Left ventricle myocardium superior (tissue), 1 donor: ENCODE data around the gene SKIC8. TPM values are rescaled to one million over a fixed set of nuclear protein-coding genes. Genes with fewer than 3 reads are reported as not detected.

ENCODE experiments used
- ATAC-seq: fragments of 200-7000 bp; cut with Tn5 transposase; one replicate; pipeline ENCODE4 v1.9.1; 2020; ENCODE audit warnings: mild to moderate bottlenecking, moderate library complexity
- DNase-seq: peaks from one replicate; pipeline ENCODE4 v3.0.0-alpha.2; 2020
- intact Hi-C: fragments of 100-400 bp; cut with micrococcal nuclease; formaldehyde crosslinking; loops from one replicate; pipeline ENCODE4 v1.11.0; 2022
- total RNA-seq: library from RNA; stranded (reverse); fragmentation: NEBNext Ultra II Directional; extraction: Animal tissue kit (Norgen Biotek cat#: 25700); gene quantifications from one replicate; pipeline ENCODE4 v1.2.1, GENCODE V29; 2021
- donor health status: DM: no; HTN: yes; CAD: no; lungs with severe emphysema.

The SKIC8 gene
- total RNA-seq, 1 donor from 2014 or later, result 27.5 TPM

DNA sequence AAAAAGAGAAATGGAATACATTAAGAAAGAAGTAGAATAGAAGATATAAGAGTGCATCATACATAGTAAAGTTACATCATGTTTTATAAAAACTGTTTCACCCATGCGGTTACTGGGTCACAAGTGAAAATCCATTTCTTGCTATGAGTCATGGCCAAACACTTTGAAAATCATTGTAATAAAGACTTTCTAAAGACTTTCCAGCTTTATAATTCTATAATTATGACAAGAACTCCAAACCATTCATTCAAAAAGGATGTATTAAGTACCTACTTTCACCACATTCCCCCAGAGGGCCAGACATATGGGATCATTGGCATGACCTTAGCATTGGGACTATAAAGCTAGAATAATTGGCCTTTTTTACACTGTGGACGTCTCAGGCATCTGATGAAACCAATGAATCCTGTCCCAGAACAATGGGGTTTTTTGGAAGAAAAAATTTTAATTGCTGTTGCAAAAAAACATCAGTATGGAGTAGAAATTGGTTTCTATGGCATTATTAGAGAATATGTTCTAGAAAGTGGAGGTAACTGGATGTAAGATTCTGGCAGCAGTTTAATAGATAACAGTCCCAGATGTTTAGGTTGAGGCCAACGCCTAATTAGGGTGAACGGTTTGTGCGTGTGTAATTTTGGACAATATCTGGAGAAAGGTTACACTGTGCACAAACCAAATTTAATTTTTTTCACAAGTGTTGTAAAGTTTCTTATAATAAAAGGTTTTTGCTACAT lies 3.3 kb upstream of the SKIC8 start:
- DNase-seq (no peak), ATAC-seq (no peak)
- intact Hi-C loops, result no loop called here

DNA sequence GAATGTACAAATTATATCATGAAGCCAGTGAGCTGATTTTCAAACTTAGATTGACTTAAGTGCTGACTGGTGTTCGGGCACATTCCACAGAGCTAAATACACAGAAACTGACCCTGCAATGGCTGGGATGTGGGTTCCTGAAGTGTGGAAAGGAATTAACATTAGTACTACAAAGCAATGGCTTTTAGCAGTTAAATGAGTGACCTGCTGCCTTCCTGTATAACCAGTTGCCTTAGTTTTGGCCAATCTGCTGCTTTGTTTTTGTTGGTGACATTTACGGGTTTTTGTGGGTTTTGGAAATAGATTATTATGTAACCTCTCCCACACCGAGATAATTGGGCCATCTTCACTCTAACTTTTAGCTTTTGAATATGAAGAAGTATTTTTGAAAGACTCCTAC lies 2.4 kb upstream of the SKIC8 start:
- intact Hi-C loops, result no loop called here
- ATAC-seq, result no peak
- DNase-seq, result no peak

DNA sequence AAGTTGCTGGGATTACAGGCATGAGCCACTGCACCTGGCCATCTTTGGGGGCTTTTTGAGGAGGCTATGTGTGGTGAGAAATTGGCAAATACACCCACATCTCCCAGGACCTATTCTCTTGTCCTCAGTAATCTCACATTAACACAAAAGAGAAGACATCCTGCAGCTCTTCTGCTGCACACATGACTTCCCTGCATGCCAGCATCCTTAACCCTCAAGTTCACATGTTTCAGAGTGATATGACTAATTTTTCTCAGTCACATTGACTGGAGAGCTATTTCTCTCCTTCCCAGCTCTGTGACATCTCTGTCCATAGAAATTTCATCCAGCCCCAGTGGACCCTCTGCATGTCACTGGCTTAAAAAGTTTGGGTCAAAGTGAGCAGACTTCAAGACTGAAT lies 1.9 kb upstream of the SKIC8 start:
- DNase-seq (no peak), ATAC-seq (no peak)
- intact Hi-C loops, result no loop called here

DNA sequence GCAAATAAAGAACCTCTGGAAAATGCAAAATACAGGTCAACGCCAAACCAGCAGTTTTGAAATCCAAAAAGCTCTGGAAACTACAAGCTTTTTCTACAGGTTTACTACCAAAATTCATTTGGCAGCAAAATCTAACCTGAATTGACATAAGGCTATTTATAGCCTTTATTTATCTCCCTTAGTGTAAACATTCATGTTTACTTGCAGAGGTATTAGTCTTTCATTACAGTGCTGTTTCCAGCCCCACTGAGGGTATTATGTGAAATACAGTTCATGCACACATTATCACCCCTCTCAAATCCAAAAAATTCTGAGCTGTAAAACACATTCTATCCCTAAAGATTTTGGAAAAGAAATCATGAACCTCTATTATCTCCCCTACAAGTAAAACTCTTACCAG lies 7.2 kb downstream of the SKIC8 start:
- intact Hi-C loops, result no loop called here
- DNase-seq (no peak), ATAC-seq (no peak)

DNA sequence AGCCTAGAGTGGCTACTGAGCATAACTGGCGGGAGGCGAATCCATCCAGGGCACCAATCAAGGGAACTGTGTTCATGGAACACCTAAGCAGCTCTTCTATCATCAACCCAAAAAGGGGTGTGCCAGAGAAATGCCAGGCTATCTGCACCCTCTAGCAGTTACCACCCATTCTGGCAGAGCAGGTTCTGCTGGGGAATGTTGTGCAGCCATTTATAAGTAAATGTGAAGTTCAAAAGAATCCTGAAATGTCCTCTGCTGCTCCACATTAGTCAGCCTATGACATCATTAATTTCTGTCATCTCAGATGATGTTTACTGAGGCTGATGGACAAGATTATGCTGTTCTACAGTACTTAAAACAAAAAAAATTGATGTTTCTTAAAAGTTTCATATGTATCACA lies 7.7 kb downstream of the SKIC8 start:
- no peak for DNase-seq
- intact Hi-C loops, result no loop called here
- ATAC-seq, result peak; percentile 67

DNA sequence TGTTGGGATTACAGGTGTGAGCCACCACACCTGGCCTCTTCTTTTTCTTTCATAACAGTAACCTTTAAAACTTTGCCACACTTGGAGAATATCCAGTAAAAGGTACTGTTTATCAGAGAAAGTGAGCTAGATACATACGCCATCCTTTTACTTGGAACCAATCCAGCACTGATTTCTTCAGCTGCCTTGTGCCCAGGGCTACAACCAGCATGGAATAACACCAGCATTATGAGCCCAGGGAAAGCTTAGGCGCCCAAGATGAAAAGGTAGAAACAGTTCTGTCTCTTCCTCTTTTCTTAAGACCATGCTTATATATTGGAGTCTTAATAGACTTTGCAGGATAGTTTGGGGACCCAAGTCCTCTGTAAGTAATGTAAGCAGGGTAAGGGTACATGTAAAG lies 8.4 kb downstream of the SKIC8 start:
- intact Hi-C loops, result no loop called here
- ATAC-seq, result no peak

DNA sequence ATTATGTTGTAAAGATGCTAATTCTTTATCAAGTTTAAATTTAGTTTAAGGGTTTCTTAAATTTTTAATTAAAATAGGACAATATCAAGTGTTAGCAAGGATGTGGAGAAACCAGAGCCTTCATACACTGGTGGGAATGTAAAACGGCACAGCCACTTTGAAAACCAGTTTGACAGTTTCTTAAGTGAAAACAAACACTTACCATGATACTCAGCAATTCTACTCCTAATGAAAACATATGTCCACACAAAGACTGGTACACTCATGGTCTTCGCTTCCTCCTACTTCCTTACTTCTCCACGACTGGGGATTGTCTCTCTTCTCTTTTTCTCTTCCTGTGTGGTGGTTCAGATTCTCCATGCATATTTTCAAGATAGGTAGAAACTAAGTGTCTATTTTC lies 9.2 kb downstream of the SKIC8 start:
- intact Hi-C loops, result no loop called here
- no peak for DNase-seq
- ATAC-seq, result no peak

More for the DNA sequence above, 8.4 kb downstream of the SKIC8 start:
- DNase-seq, result no peak

DNA sequence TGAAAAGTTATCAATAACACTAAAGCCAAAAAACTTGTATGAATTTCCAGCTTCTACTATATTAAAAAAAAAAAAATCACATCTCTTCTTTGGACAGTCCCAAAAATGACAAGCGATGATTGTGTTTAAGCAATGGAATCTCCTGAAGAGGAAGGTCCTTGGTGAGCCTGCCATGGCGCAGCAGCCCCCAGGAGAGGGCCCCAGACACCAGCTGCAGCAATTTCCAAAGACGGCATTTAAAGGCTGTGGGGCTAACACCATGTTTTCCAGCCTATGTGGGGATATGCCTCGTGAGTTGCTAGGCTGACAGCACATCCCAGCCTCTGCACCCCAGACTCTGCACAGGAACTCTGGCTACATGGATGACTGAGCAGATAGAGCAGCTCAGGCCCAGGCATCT lies 14.7 kb downstream of the SKIC8 start:
- no peak for DNase-seq
- no peak for ATAC-seq
- intact Hi-C loops, result no loop called here

DNA sequence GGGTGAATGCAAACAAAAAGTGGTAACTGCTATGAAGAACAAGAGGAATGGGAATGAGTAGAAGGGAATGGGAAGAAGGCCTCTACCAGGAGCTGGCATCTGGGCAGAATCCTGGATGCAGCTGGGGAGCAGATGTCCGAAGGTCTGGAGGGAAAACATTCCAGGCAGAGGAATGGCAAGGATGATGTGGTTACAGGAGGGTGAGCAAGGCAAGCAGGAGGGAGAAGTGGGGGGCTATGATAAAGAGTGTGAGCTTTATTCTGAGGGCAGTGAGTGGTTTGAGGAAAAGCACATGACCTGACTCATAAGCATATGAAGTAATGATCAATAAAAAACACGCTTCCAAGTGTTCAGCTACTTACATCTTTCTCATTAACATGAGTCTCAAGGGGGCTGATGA lies 17.1 kb downstream of the SKIC8 start:
- intact Hi-C loops, result no loop called here
- DNase-seq (no peak), ATAC-seq (no peak)

DNA sequence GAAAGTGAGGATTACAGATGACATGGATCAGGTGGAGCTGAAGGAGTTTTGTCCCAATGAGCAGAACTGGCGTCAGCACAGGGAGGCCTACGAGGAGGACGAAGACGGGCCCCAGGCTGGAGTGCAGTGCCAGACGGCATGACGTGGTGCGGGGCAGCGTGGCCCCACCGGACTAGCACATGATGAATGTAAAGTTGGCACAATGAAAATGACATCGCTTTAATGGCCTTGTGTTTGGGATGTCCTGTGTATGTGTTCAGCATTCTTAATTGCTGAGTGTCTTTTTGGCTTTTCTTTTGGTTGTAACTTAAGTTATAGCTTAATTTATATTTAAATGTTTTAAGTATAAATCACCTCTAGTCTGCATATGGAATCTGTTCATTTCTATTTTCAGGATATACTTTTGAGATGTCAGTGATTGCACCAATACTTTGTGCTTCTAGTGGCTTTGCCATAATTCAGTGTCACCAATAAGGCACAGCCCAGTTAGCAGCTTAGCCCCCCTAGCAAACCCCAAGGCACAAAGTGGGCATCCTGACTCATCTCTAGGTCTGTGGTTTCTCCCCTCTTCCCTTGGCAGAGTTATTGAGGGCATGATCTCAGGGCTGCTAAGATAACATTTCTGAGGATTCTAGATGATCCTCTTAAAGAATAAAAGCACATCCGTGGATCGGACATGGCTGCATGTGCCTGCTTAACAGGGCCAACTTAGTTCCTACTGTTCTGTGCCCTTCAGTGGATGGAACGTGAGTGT lies 18.9 kb downstream of the SKIC8 start:
- intact Hi-C loops, result no loop called here

DNA sequence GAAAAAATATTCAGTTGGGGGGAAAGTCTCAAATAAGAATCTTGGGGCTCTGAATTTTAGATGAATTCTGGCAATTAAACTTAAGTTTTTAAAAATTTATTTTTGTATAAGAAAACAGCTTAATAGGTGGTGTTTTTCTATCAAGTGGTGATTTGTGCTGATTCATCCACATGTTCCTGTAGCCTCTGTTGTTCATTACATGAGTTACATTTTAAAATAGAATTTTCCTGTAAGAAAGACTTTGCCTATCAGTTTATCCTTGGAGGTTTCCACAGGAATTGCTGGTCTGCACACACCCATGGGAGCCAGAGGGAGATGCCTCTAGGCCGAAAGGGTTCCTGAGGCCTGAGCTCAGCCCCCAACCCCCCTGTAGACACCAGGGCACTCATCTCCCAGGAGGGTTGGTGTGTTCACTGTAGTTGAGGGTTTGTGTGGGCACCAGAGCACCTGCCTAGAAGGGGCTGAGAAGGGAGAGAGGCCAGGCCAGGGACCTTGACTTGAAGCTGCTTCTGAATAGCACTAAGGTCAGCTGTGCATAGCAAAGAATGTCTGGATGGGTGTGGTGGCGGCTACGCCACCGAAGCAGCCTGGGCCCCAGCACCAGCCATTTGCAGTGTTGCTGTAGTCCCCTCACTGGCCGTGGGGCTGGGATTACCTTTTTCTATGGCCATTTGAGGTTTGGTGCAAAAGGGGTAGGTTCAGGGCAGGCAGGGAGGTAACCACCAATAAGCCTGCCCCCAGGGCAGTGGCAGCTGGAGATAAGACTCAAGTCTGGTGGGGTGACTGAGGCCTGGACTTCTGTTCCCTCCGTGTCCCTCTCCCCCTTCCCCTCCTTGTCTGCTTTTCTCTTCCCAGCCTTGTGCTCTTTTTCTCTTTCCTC lies 23.1 kb downstream of the SKIC8 start:
- no peak for DNase-seq
- intact Hi-C loops, result no loop called here
- no peak for ATAC-seq

More for the DNA sequence above, 18.9 kb downstream of the SKIC8 start:
- ATAC-seq, result no peak
- no peak for DNase-seq

DNA sequence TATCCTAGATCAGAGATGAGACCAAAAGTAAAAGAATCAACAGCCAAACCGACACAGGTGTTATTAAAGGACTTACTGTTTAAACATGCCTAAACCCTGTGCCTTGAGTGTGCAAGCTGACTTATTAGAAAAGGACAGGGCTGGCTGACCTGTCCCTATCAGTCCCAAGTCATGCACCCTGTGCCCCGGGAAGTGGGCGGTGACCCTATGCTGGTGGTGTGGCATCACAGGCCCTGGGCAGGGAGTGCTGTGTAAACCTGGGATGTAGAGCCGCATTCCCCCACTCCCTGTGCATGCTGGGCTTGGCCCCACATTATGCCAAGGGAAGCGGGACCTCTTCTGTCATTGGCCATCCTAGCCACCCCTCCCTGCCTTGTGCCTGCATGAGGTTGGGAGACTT lies 24.4 kb downstream of the SKIC8 start:
- ATAC-seq (no peak), DNase-seq (no peak)
- intact Hi-C loops, result no loop called here

DNA sequence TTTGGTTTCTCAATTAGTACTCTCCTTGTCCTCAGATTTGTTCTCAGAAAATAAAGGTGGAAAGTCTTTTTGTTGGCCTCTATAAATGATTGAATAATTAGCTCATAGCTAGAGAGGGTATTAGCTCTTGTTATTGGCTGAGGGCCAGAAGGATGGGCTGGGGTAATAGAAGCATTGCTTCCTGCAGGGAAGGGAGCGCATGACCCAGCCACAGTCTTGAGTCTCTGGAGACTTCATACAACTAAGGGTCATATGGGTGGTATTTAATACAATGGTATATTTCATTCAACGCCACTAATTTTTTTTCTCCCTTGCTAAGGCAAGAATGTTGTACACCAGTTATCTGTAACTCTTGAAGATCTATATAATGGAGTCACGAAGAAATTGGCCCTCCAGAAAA lies 26.6 kb downstream of the SKIC8 start:
- ATAC-seq (no peak), DNase-seq (no peak)
- intact Hi-C loops, result no loop called here

DNA sequence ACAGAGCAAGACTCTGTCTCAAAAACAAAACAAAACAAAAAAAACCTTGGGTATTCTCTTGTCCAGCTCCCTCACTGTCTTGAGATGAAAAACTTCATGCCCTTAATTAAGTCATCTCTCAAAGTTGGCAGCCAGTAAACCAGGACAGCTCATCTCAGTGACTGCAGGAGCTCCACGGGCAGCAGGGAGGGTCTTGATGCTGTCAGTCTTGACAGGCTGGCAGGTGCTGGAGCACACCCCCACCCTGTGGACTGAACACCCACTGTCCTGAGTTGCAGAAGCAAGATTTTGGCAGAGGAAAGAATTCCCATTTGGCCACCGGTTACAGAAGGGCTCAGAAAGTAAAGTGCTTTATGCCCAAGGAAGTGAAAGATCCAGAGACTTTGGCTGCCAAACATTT lies 27.1 kb downstream of the SKIC8 start:
- ATAC-seq, result no peak
- intact Hi-C loops, result no loop called here
- no peak for DNase-seq

DNA sequence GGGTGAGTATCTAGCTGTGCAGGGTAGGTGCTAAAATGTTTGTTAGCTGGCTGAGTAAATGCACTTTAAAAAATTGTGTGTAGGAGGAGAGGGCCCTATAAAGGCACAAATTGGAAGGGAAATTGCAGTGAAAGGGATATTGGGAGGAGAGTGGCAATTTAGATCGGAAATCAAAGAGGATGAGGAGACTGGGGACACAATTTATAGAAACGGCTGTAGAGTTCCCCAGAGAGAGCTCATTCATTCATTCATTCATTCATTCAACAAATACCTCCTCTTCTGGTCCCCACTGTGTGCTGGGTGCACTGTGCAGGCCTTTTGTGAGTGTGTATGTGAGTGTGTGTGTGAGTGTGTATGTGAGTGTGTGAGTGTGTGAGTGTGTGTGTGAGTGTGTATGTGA lies 32.6 kb downstream of the SKIC8 start:
- no peak for ATAC-seq
- no peak for DNase-seq
- intact Hi-C loops, result no loop called here

DNA sequence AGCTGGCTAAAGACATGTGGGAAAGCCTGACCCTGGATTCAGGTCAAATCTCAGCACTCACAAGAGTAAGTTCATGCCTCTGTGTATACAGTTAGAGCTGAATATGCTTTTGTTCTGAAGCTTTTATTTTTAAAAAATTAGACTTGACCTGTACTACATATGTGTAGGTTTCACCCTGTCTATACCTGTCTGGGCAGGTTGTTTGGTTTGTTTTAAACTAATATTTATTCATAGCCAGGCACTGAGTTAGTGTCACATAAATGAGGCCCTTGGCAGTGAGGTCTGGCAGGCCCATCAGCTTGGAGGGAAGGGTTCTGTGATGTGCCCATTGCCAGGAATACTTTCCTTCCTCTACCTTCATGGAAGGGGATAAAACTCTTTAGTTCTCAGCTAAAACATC lies 33.2 kb downstream of the SKIC8 start:
- DNase-seq, result no peak
- peak; percentile 0 for ATAC-seq
- intact Hi-C loops, result no loop called here

DNA sequence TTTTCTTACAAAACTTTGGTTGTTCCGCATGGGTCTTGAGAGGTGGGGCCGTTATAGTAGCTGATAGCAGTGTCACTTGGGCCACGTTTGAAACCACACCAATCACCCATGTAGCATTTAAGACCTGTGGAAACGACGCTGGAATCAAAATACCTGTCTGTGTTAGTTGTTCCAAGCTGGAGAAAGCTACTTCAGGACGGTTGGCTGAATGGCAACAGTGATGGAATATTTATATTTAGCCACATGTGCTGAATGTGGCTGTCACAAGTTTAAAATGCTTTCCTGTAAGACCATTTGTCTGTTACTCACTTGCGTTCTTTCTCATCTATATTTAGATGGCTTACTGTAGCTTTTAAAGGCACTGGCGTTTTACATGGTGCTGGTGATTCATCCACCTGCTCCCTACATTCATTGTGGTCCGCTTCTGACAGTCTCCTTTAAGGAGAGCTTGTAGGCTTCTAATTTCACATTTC lies 33.6 kb downstream of the SKIC8 start:
- intact Hi-C loops, result no loop called here
- DNase-seq, result no peak

DNA sequence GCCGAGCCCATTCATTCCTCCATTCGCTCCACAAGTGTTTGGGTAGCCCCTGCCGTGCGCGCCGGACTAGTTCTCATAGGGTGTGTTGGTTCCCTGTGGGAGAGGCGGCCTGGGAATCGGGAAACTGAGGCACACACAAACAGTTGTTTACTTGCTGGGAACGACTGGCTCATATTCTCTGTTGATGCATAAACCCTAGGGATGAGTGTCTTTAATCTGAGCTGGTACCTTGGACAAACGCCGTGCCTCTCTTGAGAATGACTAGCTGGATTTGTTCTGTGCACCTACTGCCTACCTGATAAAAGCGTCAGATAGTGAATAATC lies 34.3 kb downstream of the SKIC8 start:
- DNase-seq (no peak), ATAC-seq (peak; percentile 1)
- intact Hi-C loops, result no loop called here

More for the DNA sequence above, 33.6 kb downstream of the SKIC8 start:
- peak; percentile 83 for ATAC-seq

DNA sequence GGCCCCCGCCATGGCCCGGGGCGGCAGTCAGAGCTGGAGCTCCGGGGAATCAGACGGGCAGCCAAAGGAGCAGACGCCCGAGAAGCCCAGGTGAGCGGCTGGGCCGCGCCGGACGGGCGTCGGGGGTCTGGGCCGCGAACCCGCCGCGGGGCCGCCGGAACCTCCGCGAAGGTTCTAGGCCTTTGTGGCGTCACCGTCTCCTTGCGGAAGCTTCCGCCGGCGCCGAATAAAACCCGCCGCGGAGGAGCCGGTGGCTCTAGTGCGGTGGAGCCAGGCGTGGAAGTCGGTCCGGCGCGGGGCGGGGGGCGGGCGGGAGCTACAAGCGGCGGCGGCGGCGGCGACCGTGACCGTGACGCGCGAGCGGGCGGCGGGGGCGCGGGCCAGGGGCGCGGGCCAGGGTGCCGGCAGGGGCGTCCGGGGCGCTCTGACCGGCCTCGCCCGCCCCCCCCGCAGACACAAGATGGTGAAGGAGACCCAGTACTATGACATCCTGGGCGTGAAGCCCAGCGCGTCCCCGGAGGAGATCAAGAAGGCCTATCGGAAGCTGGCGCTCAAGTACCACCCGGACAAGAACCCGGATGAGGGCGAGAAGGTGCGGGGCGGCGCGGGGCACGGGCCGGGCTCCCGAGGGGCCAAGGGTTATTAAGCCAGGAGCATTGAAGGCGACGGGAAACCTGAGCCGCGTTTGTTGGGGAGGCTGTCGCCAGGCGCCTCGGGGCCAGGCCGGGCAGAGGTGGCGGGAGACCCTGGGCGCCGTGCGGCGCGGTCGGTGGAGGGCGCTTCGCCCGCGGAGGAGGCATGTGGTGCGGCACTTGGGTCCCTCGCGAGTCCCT lies 34.9 kb downstream of the SKIC8 start, which contains the start of gene DNAJA4:
TSS of gene DNAJA4 (plus strand) at position 259 of the 833 bp plus-strand sequence. CDS start at position 461, 202 bp downstream.
- intact Hi-C loops, result no loop called here
- DNase-seq, result peak; percentile 80
- peak; percentile 53 for ATAC-seq
